K562 (cell line): ENCODE results near the gene C2orf69. TPM values are rescaled to one million over a fixed set of nuclear protein-coding genes. Genes with fewer than 3 reads are reported as not detected.

Source experiments
- ATAC-seq: fragments of 200-7000 bp; cut with Tn5 transposase; 3 replicates; pipeline ENCODE4 v1.9.1; 2020; ENCODE audit warnings: moderate library complexity
- BruUV-seq: library from RNA; stranded (reverse); fragments of 400-500 nt; replicated peaks from 2 replicates; lab custom pipeline; 2021; lab: Mats Ljungman, UMichigan
- CTCF ChIA-PET: fragments of 300-600 bp; formaldehyde crosslinking; extraction: SDS; loops from one replicate; lab custom pipeline; 2021; ENCODE audit warnings: low intra/inter-chr PET ratio; lab: Yijun Ruan, JAX
- POLR2A ChIA-PET: fragments of 300-600, 350-650 bp; sonication (Branson Sonifier 250); formaldehyde crosslinking; extraction: SDS; loops from one replicate; lab custom pipeline; 2021; ENCODE audit warnings: antibody characterized with exemption, inconsistent platforms; lab: Yijun Ruan, JAX
- DNase-seq, 4 experiments: peaks; one replicate each; pipeline versions ENCODE4 v3.0.0 to v3.0.0-alpha.2; 2011 to 2018; ENCODE audit warnings: low spot score in 3 of 4, mixed read lengths in 3 of 4; ENCODE audit errors: extremely low read depth in 1 of 4
- FAIRE-seq: peaks from 2 replicates; lab custom pipeline; 2011; peaks lifted over from hg19 to GRCh38; lab: Jason Lieb, UNC
- H2AFZ ChIP-seq: 2 replicates; pipeline ENCODE4 v1.6.0; 2011; ENCODE audit warnings: low read depth, low read length, control low read depth, inconsistent platforms
- H3K27ac ChIP-seq: fragments of 200-600 bp; 3 replicates; pipeline ENCODE4 v1.8.0; 2011; ENCODE audit warnings: low read depth, mild to moderate bottlenecking, control low read depth, inconsistent platforms, low read length, moderate library complexity, mixed read lengths; ENCODE audit errors: extremely low read depth
- H3K27me3 ChIP-seq, 2 experiments: fragments of 300-600 bp in 1 of 2; 2 replicates in 1 of 2; 3 replicates in 1 of 2; pipeline versions ENCODE4 v1.6.0 to v1.8.0; 2011; ENCODE audit warnings: inconsistent platforms in 2 of 2, low read length in 2 of 2, mild to moderate bottlenecking in 1 of 2, mixed read lengths in 1 of 2, moderate library complexity in 1 of 2; ENCODE audit not compliant: control insufficient read depth in 2 of 2, insufficient read depth in 2 of 2
- H3K36me3 ChIP-seq: fragments of 300-600 bp; 3 replicates; pipeline ENCODE4 v1.8.0; 2011; ENCODE audit warnings: mild to moderate bottlenecking, low read length, inconsistent platforms; ENCODE audit not compliant: control insufficient read depth, insufficient read depth
- H3K4me1 ChIP-seq, 2 experiments: fragments of 200-600 bp in 1 of 2; replicated peaks in 1 of 2; 2 replicates in 1 of 2; 3 replicates in 1 of 2; pipeline versions ENCODE4 v1.5.1 to v1.8.0; 2011; ENCODE audit warnings: inconsistent platforms in 2 of 2, low read length in 2 of 2, mild to moderate bottlenecking in 1 of 2, mixed read lengths in 1 of 2, moderate library complexity in 1 of 2; ENCODE audit not compliant: control insufficient read depth in 2 of 2, insufficient read depth in 2 of 2
- H3K4me2 ChIP-seq: 2 replicates; pipeline ENCODE4 v1.6.1; 2011; ENCODE audit warnings: low read length, control low read depth, inconsistent platforms, mixed read lengths; ENCODE audit not compliant: insufficient read depth
- H3K4me3 ChIP-seq: fragments of 200-600 bp; sonication (generic), shearing (Covaris generic); 2 replicates; pipeline ENCODE4 v1.5.1; 2016; ENCODE audit warnings: control low read depth, inconsistent platforms
- H3K79me2 ChIP-seq: fragments of 200-600 bp; 3 replicates; pipeline ENCODE4 v1.8.0; 2011; ENCODE audit warnings: low read length, inconsistent platforms; ENCODE audit not compliant: control insufficient read depth, insufficient read depth
- H3K9ac ChIP-seq, 2 experiments: 2 replicates each; pipeline versions ENCODE4 v1.6.0 to v1.6.1; 2011; ENCODE audit warnings: low read depth in 2 of 2, low read length in 2 of 2, control low read depth in 1 of 2, inconsistent platforms in 1 of 2, mild to moderate bottlenecking in 1 of 2, mixed read lengths in 1 of 2; ENCODE audit not compliant: insufficient read depth in 1 of 2
- H3K9me1 ChIP-seq: one replicate; pipeline ENCODE4 v1.6.0; 2011; ENCODE audit warnings: inconsistent platforms, mild to moderate bottlenecking, low read length, moderate library complexity; ENCODE audit not compliant: control insufficient read depth, insufficient read depth
- H3K9me3 ChIP-seq: replicated peaks from 2 replicates; pipeline ENCODE4 v1.5.1; 2011; ENCODE audit warnings: low read depth, low read length, inconsistent platforms; ENCODE audit not compliant: control insufficient read depth, insufficient read depth
- H4K20me1 ChIP-seq: replicated peaks from 2 replicates; pipeline ENCODE4 v1.6.1; 2011; ENCODE audit warnings: low read length, inconsistent platforms, mixed read lengths; ENCODE audit not compliant: control insufficient read depth, insufficient read depth
- DNMT1 ChIP-seq: fragments of 450-650 bp; IDR thresholded peaks from 2 replicates; pipeline ENCODE4 v1.6.1; 2016; ENCODE audit warnings: antibody characterized with exemption, mild to moderate bottlenecking
- ELK1 ChIP-seq: sonication (generic); formaldehyde crosslinking; IDR thresholded peaks from 2 replicates; pipeline ENCODE4 v1.8.1; 2022; ENCODE audit warnings: missing genetic modification reagents
- KAT8 ChIP-seq: fragments of 450-650 bp; IDR thresholded peaks from 2 replicates; pipeline ENCODE4 v1.6.1; 2016; ENCODE audit warnings: low read depth, mild to moderate bottlenecking
- NR2C2 ChIP-seq, 2 experiments: fragments of 200-800 bp in 1 of 2; sonication (Bioruptor generic) in 1 of 2; sonication (generic) in 1 of 2; formaldehyde crosslinking in 1 of 2; IDR thresholded peaks; 2 replicates each; pipeline versions ENCODE4 v1.6.1 to v1.8.0; 2016 to 2022; ENCODE audit warnings: mild to moderate bottlenecking in 1 of 2, missing compliant biosample characterization in 1 of 2, missing genetic modification characterization in 1 of 2, missing genetic modification reagents in 1 of 2
- SAFB ChIP-seq: fragments of 200-400 bp; formaldehyde crosslinking; IDR thresholded peaks from 2 replicates; pipeline ENCODE4 v1.6.1; 2017; ENCODE audit warnings: low read depth, low read length, borderline replicate concordance
- SREBF1 ChIP-seq: fragments of 150-350 bp; IDR thresholded peaks from 2 replicates; pipeline ENCODE4 v1.6.1; 2014; ENCODE audit warnings: antibody characterized with exemption, low read depth, low read length, borderline replicate concordance
- ZNF165 ChIP-seq: fragments of 250-450 bp; sonication (Bioruptor Pico); IDR thresholded peaks from 2 replicates; pipeline ENCODE4 v1.4.0; 2020; ENCODE audit warnings: borderline replicate concordance
- WGBS: fragments of 100-300 bp; shearing (Covaris generic); methylation state at CpG from one replicate; pipeline ENCODE4 v1.1.6; 2016; ENCODE audit warnings: low coverage, mixed read lengths; ENCODE audit not compliant: insufficient coverage; ENCODE audit errors: missing lambda C conversion rate; 5-methylcytosine and 5-hydroxymethylcytosine counted together
- in situ Hi-C: fragments of 300-500 bp; cut with MboI; formaldehyde crosslinking; loops from 4 replicates; pipeline ENCODE4 v1.15.0; 2018; ENCODE audit warnings: inconsistent platforms, mixed read lengths
- intact Hi-C: fragments of 100-400 bp; cut with micrococcal nuclease; formaldehyde crosslinking; loops from 2 replicates; pipeline ENCODE4 v1.14.2; 2022
- polyA plus RNA-seq, 8 experiments: library from polyadenylated mRNA; depleted of rRNA in 4 of 8; stranded (reverse) in 5 of 8; unstranded in 3 of 8; fragments of >200 nt; fragmentation: Nextera tagmentation in 2 of 8; fragmentation: Illumina TruSeq in 1 of 8; extraction: Ambion mirVana in 2 of 8; extraction: Trizol in 1 of 8; gene quantifications; 2 replicates each; pipeline versions ENCODE4 v1.2.1 to v1.2.3, GENCODE V29; 2011 to 2014; ENCODE audit warnings: inconsistent platforms in 1 of 8, missing spikeins in 1 of 8
- total RNA-seq, 7 experiments: library from RNA; depleted of rRNA in 6 of 7; stranded (reverse); fragments of >200 nt in 6 of 7; fragmentation: Illumina TruSeq in 2 of 7; extraction: Trizol in 2 of 7; gene quantifications; 2 replicates each; pipeline versions ENCODE4 v1.2.1 to v1.2.3, GENCODE V29; 2011 to 2021; ENCODE audit warnings: low replicate concordance in 1 of 7
- TF ChIP-seq, protein P1 (sequence below): IDR thresholded peaks from 3 replicates; pipeline ENCODE4 v1.6.1; 2011; ENCODE audit warnings: borderline replicate concordance, mild to moderate bottlenecking, moderate library complexity; ENCODE audit not compliant: insufficient read length; ENCODE audit errors: extremely low read depth

The C2orf69 gene
- total and polyA plus RNA-seq, 9 of the 15 experiments (the other 6 are each of a cell fraction or from before 2014, with no cell fraction given): 3.4 to 9.8 (median 5.7) TPM

DNA sequence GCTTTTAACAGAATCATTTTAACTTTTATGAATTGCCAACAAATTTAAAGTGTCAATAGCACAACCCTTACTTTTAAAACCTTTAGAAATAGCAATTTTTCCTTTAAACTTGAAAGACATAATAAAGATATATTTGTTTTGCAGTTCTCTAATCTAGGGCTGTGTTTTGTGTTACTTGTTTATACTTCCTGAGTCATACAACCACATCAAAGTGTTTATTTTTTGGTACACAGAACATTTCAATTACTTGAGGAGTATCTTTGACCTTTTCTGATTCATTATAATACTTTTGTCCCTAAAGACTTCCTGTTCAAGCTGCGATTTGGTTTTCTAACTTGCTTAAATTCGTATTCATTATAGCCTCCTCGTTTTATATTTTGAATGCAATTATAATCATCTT, 22.4 kb downstream of the C2orf69 start (continued):
- TF ChIP-seq ELK1 (CRISPR knock-in tag): no peak
- TF ChIP-seq KAT8: no peak
- no peak for TF ChIP-seq SAFB
- no peak for TF ChIP-seq ZNF165 (CRISPR knock-in tag)
- TF ChIP-seq, protein P1, sequence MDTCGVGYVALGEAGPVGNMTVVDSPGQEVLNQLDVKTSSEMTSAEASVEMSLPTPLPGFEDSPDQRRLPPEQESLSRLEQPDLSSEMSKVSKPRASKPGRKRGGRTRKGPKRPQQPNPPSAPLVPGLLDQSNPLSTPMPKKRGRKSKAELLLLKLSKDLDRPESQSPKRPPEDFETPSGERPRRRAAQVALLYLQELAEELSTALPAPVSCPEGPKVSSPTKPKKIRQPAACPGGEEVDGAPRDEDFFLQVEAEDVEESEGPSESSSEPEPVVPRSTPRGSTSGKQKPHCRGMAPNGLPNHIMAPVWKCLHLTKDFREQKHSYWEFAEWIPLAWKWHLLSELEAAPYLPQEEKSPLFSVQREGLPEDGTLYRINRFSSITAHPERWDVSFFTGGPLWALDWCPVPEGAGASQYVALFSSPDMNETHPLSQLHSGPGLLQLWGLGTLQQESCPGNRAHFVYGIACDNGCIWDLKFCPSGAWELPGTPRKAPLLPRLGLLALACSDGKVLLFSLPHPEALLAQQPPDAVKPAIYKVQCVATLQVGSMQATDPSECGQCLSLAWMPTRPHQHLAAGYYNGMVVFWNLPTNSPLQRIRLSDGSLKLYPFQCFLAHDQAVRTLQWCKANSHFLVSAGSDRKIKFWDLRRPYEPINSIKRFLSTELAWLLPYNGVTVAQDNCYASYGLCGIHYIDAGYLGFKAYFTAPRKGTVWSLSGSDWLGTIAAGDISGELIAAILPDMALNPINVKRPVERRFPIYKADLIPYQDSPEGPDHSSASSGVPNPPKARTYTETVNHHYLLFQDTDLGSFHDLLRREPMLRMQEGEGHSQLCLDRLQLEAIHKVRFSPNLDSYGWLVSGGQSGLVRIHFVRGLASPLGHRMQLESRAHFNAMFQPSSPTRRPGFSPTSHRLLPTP: no peak

- Histone ChIP-seq H3K4me1 (no peaks in the 10 kb centered on the region; a peak in 1 of 5 replicates), H3K9me1 (no peaks in the 10 kb centered on the region), H4K20me1 (no peaks in the 10 kb centered on the region), H3K4me3 (no peak overlapping the region), H3K27me3 (no peaks in the 10 kb centered on the region), H3K36me3 (peaks cover 63% of the 10 kb centered on the region), H3K79me2 (0 out of 3 replicates have a peak, but pooled peaks cover 6% of the 10 kb centered on the region), H3K9ac (no peak overlapping the region), H3K9me3 (no peaks in the 10 kb centered on the region), H3K4me2 (no peak overlapping the region), H3K27ac (no peak overlapping the region), H2AFZ (no peak overlapping the region)
- ATAC-seq: no peak
- no TSS peak for BruUV-seq
- FAIRE-seq: no peak
- 73% methylated on average over 2 of the region's 2 CpGs for WGBS
- in situ Hi-C loops (no loop called here), intact Hi-C loops (loop anchor here (5.0 kb wide), 1 partner anchor 79 kb away; no protein-coding TSS in a partner anchor)
- no peak for DNase-seq
- POLR2A ChIA-PET: no interaction called here
- no peak for TF ChIP-seq DNMT1
- TF ChIP-seq NR2C2 (CRISPR knock-in tag; IDR thresholded peaks at IDR 0.05): no peak
- no peak for TF ChIP-seq NR2C2 (tag; IDR thresholded peaks at IDR 0.05)
- TF ChIP-seq SREBF1: no peak
- CTCF ChIA-PET: no interaction called here
Observed at GRCh38 chr2:199936554-199936953, 25.5 kb downstream of the C2orf69 start.
